ENCODE measurements around the gene LIPG.

Gene LIPG

DNA sequence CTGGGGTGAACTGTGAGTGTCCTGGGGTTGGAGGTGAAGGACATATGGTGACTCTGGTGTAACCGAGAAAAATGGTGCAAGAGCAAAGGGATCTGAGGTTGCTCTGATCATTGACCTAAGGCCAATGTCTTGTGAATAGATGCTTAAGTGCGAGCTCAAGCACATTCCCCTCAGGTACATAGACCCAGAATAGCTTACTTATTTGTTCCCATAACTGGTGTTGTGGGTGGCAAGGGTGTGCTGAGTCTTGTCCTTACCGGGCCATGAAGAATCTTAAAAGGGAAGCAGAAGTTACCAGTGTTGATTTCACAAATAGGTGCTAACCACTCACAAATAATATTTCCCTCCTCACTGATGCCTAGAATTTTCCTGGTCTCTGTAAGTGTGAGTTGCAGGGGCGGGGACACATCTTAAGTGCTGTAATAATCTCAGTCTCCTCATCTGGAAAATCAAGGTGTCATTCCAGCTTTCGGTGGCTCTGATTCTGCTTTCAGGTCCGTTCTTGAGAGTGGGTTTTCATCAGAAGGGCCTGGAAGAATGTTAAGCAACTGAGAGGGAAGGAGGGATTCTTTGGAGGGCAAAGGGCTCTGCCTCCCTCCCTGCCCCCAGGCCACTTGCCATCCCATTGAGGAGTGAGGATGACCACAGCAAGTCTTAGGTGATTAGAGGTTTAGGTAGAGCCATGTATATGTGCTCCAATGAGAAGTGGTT, 54.9 kb downstream of the LIPG start (continued):
- TF ChIP-seq GLI4 (tag by site-specific recombination; IDR thresholded peaks at IDR 0.05): no peak
- no peak for TF ChIP-seq ZNF146 (tag by site-specific recombination; IDR thresholded peaks at IDR 0.05)
- TF ChIP-seq ZNF423 (tag by site-specific recombination; IDR thresholded peaks at IDR 0.05): no peak

GRCh38 chr18:49617329-49617695, 55.5 kb downstream of the LIPG start:
- Histone ChIP-seq H3K36me3 (ENCODE audit: control insufficient read depth in 2 of 2, insufficient read depth in 1 of 2, low read length in 2 of 2) (no peaks in the 10 kb centered on the region), H3K4me1 (ENCODE audit: control insufficient read depth, insufficient read depth, low read length) (peaks cover 25% of the 10 kb centered on the region), H3K4me3 (ENCODE audit: low read depth, low read length) (no peak overlapping the region), H3K9me3 (ENCODE audit: control insufficient read depth, insufficient read depth, low read depth, low read length) (no peaks in the 10 kb centered on the region), H3K27ac (ENCODE audit: extremely low read depth, low read depth, low read length) (no peak overlapping the region)
- ChIA-PET POLR2A (no interaction called here), CTCF (interaction anchor here (0.6 kb wide), 1 partner anchor 1027 kb away, joined by 3 read pairs; no protein-coding TSS in a partner anchor)
- TF ChIP-seq BCL11B (tag by site-specific recombination; IDR thresholded peaks at IDR 0.05; ENCODE audit: low read depth): no peak
- TF ChIP-seq ZNF623 (tag by site-specific recombination; IDR thresholded peaks at IDR 0.05): no peak
- no peak for TF ChIP-seq ZNF114 (tag by site-specific recombination; IDR thresholded peaks at IDR 0.05)
- TF ChIP-seq TRIM28 (IDR thresholded peaks at IDR 0.05; ENCODE audit: borderline replicate concordance, low read length): no peak
- TF ChIP-seq MYNN (tag by site-specific recombination; IDR thresholded peaks at IDR 0.05; ENCODE audit: borderline replicate concordance): no peak
- no peak for TF ChIP-seq RBAK (tag by site-specific recombination; IDR thresholded peaks at IDR 0.05)
- no peak for TF ChIP-seq ZNF394 (tag by site-specific recombination; IDR thresholded peaks at IDR 0.05; ENCODE audit: borderline replicate concordance)
- TF ChIP-seq ZNF529 (tag by site-specific recombination; IDR thresholded peaks at IDR 0.05; ENCODE audit: insufficient replicate concordance): no peak
- no peak for TF ChIP-seq GFI1B (tag by site-specific recombination; IDR thresholded peaks at IDR 0.05)
- no peak for TF ChIP-seq ZNF488 (tag by site-specific recombination; IDR thresholded peaks at IDR 0.05)
- TF ChIP-seq ZNF112 (tag by site-specific recombination; IDR thresholded peaks at IDR 0.05): no peak

DNA sequence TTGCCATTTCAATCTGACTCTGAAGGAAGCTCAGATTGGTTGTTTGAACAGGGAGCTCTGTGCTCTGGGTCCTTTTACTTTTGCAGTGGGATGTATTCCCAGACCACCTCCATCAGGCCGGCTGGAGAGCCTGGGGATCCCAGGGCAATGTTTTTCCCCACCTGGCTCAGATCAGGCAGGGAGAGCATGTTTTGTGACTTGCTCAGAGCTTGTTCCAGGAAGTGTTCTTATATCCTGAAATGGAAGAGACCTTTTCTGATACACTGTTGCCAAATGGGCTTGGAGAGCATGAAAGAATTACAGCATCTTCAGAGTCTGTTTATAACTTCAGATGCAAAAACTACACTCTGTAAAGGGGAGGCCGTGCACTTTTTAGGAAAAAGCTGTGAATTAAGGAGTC, 56.0 kb downstream of the LIPG start:
- H3K9me3 ChIP-seq (ENCODE audit: control insufficient read depth, insufficient read depth, low read depth, low read length): no peaks in the 10 kb centered on the region
- ChIA-PET CTCF (interaction anchor here (0.6 to 2.0 kb wide), 3 partner anchors 8 to 656 kb away, joined by 3 to 6 read pairs (median 3); no protein-coding TSS in a partner anchor), POLR2A (no interaction called here)
- no peaks in the 10 kb centered on the region for H3K36me3 ChIP-seq (ENCODE audit: control insufficient read depth in 2 of 2, insufficient read depth in 1 of 2, low read length in 2 of 2)
- peaks cover 23% of the 10 kb centered on the region for H3K4me1 ChIP-seq (ENCODE audit: control insufficient read depth, insufficient read depth, low read length)
- no peak overlapping the region for H3K27ac ChIP-seq (ENCODE audit: extremely low read depth, low read depth, low read length)
- TF ChIP-seq ZNF202 (tag by site-specific recombination; IDR thresholded peaks at IDR 0.05; ENCODE audit: borderline replicate concordance): no peak
- TF ChIP-seq ZNF707 (tag by site-specific recombination; IDR thresholded peaks at IDR 0.05): no peak
- TF ChIP-seq ZNF274 (IDR thresholded peaks at IDR 0.05; ENCODE audit: low read length): no peak
- no peak for TF ChIP-seq ZNF274 (tag by site-specific recombination; IDR thresholded peaks at IDR 0.05; ENCODE audit: borderline replicate concordance)
- no peak for TF ChIP-seq ZNF624 (tag by site-specific recombination; IDR thresholded peaks at IDR 0.05)
- TF ChIP-seq ZSCAN23 (tag by site-specific recombination; IDR thresholded peaks at IDR 0.05): no peak
- TF ChIP-seq ZNF76 (tag by site-specific recombination; IDR thresholded peaks at IDR 0.05; ENCODE audit: borderline replicate concordance, low read depth): no peak
- no peak for TF ChIP-seq ZNF16 (tag by site-specific recombination; IDR thresholded peaks at IDR 0.05; ENCODE audit: low read depth)
- TF ChIP-seq, protein P1, sequence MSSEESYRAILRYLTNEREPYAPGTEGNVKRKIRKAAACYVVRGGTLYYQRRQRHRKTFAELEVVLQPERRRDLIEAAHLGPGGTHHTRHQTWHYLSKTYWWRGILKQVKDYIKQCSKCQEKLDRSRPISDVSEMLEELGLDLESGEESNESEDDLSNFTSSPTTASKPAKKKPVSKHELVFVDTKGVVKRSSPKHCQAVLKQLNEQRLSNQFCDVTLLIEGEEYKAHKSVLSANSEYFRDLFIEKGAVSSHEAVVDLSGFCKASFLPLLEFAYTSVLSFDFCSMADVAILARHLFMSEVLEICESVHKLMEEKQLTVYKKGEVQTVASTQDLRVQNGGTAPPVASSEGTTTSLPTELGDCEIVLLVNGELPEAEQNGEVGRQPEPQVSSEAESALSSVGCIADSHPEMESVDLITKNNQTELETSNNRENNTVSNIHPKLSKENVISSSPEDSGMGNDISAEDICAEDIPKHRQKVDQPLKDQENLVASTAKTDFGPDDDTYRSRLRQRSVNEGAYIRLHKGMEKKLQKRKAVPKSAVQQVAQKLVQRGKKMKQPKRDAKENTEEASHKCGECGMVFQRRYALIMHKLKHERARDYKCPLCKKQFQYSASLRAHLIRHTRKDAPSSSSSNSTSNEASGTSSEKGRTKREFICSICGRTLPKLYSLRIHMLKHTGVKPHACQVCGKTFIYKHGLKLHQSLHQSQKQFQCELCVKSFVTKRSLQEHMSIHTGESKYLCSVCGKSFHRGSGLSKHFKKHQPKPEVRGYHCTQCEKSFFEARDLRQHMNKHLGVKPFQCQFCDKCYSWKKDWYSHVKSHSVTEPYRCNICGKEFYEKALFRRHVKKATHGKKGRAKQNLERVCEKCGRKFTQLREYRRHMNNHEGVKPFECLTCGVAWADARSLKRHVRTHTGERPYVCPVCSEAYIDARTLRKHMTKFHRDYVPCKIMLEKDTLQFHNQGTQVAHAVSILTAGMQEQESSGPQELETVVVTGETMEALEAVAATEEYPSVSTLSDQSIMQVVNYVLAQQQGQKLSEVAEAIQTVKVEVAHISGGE (tag by site-specific recombination; conservative IDR thresholded peaks at IDR 0.05; ENCODE audit: low read depth): no peak
- TF ChIP-seq ZNF416 (tag by site-specific recombination; IDR thresholded peaks at IDR 0.05): no peak
- TF ChIP-seq ZNF501 (tag by site-specific recombination; IDR thresholded peaks at IDR 0.05): no peak
- H3K4me3 ChIP-seq (ENCODE audit: low read depth, low read length): no peak overlapping the region
